Coronary artery (tissue), 2 donors: Measurements from ENCODE around the gene PARP3.

Experiments
- DNase-seq: peaks from one replicate; pipeline ENCODE4 v3.0.0-alpha.2; 2017; ENCODE audit warnings: low spot score
- H3K27ac ChIP-seq, 2 donors: fragments of 200-600 bp; sonication (generic); one replicate each; pipeline ENCODE4 v1.5.1; 2016 to 2019
- H3K4me3 ChIP-seq: fragments of 200-600 bp; sonication (generic); 2 replicates; pipeline ENCODE4 v1.5.1; 2016; ENCODE audit warnings: mild to moderate bottlenecking, moderate library complexity
- TF ChIP-seq, protein P1 (sequence below): fragments of 200-600 bp; sonication (generic); IDR thresholded peaks from one replicate; pipeline ENCODE4 v1.5.1; 2019; ENCODE audit warnings: antibody characterized with exemption

Gene PARP3

DNA sequence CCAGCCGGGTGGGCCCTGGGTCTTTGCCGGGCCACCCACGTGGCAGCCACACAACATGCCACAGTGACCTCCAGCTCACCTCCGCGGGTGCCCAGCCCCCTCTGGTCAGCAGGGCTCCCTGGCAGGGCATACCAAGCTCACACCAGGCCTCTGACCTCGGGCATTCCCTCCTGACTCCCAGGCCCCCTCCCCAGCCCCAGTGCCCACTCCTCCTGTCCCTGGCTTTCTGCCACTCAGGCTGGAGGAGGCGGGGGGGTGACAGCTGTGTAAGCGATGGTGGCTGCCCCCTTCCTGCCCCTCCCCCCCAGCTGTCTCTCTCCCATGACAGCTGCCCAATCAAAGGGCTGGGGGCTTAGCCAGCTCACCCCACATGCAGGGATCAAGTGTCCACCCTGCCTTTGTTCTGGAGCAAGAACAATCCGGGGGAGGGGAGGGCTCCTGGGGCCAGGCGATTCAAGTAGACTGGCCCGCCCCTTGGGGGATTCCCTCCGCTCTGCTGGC lies 21.8 kb downstream of the PARP3 start:
- H3K27ac ChIP-seq: no peak overlapping the region
- H3K4me3 ChIP-seq: no peak overlapping the region
- TF ChIP-seq, protein P1, sequence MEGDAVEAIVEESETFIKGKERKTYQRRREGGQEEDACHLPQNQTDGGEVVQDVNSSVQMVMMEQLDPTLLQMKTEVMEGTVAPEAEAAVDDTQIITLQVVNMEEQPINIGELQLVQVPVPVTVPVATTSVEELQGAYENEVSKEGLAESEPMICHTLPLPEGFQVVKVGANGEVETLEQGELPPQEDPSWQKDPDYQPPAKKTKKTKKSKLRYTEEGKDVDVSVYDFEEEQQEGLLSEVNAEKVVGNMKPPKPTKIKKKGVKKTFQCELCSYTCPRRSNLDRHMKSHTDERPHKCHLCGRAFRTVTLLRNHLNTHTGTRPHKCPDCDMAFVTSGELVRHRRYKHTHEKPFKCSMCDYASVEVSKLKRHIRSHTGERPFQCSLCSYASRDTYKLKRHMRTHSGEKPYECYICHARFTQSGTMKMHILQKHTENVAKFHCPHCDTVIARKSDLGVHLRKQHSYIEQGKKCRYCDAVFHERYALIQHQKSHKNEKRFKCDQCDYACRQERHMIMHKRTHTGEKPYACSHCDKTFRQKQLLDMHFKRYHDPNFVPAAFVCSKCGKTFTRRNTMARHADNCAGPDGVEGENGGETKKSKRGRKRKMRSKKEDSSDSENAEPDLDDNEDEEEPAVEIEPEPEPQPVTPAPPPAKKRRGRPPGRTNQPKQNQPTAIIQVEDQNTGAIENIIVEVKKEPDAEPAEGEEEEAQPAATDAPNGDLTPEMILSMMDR: no peak
- no peak for DNase-seq

DNA sequence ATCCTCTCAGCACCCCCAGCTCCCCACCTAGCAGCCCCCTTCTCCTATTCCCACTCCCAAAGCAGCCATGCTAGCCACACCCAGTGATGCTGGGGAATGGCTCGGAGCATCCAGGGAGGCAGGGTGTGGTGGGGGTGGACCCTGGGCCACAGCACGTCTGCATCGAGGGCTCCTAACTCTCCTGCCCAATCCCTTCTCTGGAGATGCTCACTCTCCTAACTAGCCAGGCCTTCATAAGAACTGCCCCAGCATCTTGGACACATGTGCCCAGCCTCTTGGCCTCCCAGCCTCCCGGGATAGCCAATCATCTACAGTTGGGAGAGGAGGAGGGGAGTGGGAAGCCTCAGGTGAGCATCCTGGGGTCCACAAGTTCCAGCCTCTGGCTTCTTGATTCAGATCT lies 22.4 kb downstream of the PARP3 start:
- TF ChIP-seq, protein P1: no peak
- no peak for DNase-seq
- H3K27ac ChIP-seq: no peak overlapping the region
- no peak overlapping the region for H3K4me3 ChIP-seq

DNA sequence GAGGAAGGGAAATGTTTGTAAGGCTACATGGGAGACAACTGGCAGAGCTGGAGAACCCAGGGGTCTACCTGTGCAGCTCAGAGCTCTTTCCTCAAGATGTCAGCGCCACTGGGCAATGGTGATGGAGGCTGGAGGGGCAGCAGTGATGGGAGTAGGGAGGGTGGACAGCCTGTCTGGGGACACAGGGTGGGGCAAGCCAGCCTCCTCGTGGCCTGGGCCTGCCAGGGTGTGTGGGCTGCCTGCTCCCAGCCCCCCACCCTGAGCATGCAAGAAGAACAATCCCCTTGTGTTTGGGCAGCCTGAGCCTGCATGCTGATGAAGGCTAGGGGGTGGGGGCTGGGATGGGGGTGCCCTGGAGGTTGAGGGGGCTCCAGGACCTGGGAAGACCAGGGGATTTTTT lies 23.9 kb downstream of the PARP3 start:
- Histone ChIP-seq H3K4me3 (peak overlapping the region; percentile 83), H3K27ac (peak overlapping the region in 1 of 2 donors; percentile 96)
- DNase-seq: no peak
- TF ChIP-seq, protein P1: no peak

DNA sequence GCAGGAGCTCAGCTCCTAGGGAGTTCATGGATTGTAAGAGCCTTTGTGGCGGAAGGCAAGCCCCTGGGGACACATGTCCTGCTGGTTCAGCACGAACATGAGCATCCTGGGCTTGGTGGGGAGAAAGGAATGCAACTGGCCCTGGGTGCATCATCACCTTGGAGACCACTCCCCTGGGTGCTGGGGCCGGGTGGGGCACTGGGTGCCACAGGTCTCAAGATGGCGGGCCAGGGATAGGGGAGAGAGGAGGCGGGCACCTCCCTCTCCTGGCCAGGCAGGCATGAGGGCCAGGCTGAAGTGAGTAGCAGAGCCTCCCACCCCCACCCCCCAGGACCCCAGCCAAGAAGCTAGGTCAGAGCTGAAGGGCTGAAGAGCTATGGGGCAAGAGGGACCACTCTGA lies 24.3 kb downstream of the PARP3 start:
- Histone ChIP-seq H3K27ac (peak overlapping the region; percentile 86 to 96), H3K4me3 (peak overlapping the region; percentile 83)
- TF ChIP-seq, protein P1: no peak
- no peak for DNase-seq

DNA sequence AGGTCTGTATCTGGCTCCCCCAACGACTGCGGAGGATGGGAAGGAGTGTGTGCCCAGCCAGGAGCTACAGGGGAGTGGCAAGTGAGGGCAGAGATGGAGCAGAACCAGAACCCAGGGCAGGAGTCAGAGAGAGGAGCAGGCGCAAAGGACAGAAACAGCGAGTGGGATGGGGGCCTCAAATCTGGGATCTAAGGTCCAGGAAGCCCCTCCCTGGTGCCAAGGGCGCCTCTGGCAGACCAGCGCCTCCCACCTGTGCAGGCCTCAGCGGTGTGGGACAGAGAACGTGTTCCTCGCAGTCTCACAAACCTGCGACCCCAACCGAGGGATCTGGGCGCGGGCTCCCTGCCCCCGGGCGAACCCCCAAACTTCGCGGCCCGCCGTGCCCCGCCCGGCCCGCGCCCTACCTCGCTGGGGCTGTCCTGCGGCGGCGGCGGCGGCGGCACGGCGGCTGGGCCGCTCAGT lies 24.8 kb downstream of the PARP3 start:
- TF ChIP-seq, protein P1: no peak
- Histone ChIP-seq H3K4me3 (peak overlapping the region; percentile 83), H3K27ac (peak overlapping the region; percentile 86 to 96)
- DNase-seq: no peak

DNA sequence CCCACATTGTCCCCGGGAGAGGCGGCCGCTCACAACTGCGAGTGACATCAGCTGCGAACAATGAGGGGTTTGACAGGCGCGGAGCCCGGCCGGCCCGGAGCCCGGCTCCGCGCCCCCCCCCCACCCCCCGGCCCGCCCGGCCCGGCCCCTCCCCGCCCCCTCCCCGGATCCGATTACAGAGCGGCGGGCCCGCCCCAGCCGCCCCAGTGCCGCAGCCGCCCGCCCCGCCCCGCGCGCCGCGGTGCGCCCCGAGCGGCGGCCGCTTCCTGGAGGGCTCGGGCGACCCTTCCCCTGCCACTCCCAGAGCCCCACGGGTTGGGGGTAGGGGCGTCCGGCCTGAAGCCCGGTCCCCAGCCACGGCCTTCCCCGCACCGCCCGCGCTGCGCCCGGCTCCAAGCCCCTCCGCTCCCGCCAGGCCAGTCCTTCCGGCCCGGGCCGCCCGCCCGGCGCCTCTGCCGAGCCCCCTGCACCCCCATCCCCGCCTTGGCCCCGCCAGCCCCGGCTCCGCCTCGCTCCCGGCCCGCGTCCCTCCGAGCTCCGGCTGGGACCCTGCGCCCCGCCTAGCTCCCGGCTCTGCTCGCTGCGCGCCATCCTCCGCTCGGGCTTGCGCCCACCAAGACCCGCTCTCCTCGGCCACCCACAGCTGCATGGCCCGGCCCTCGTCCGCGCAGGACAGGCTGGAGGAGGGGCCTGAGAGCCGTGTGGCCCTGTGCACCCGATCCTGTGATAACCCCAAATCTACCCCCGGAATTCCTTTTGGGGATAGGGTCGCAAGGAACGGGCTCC lies 25.4 kb downstream of the PARP3 start, which contains the start of gene PCBP4:
TSS of gene PCBP4 (minus strand) at position 71 of the 786 bp plus-strand sequence. CDS start 6,214 bp downstream, outside the sequence.
- Histone ChIP-seq H3K27ac (peak within 1 kb of the TSS; percentile 94 to 96), H3K4me3 (peak within 1 kb of the TSS; percentile 83)
- no peak for DNase-seq
- TF ChIP-seq, protein P1: no peak
